Vagina (tissue), 2 donors: ENCODE results near the gene ATG2A. TPM values are rescaled to one million over a fixed set of nuclear protein-coding genes. Genes with fewer than 3 reads are reported as not detected.

Experiments used
- DNase-seq, 2 donors: peaks; one replicate each; pipeline ENCODE4 v3.0.0-alpha.2; 2017; ENCODE audit errors: extremely low spot score in 2 of 2
- H3K27ac ChIP-seq: fragments of 200-600 bp; sonication (generic); one replicate; pipeline ENCODE4 v1.5.1; 2019
- H3K27me3 ChIP-seq: fragments of 200-600 bp; sonication (generic); one replicate; pipeline ENCODE4 v1.5.1; 2019
- H3K36me3 ChIP-seq, 2 donors: fragments of 200-600 bp; sonication (generic); one replicate each; pipeline ENCODE4 v1.5.1; 2017 to 2019
- H3K4me1 ChIP-seq: fragments of 200-600 bp; sonication (generic); one replicate; pipeline ENCODE4 v1.5.1; 2019
- H3K4me3 ChIP-seq, 2 donors: fragments of 200-600 bp; sonication (generic); 1 replicate in 1 of 2; 2 replicates in 1 of 2; pipeline ENCODE4 v1.5.1; 2016 to 2019
- H3K9me3 ChIP-seq: fragments of 200-600 bp; sonication (generic); one replicate; pipeline ENCODE4 v1.5.1; 2019
- POLR2A ChIP-seq, 2 donors: fragments of 450-650 bp; IDR thresholded peaks; one replicate each; pipeline ENCODE4 v1.6.1; 2017; ENCODE audit warnings: antibody characterized with exemption in 2 of 2, mild to moderate bottlenecking in 2 of 2, moderate library complexity in 2 of 2
- POLR2AphosphoS5 ChIP-seq, 2 donors: sonication (generic); formaldehyde crosslinking; IDR thresholded peaks; one replicate each; pipeline ENCODE4 v1.9.0; 2017; ENCODE audit warnings: antibody characterized with exemption in 2 of 2, mild to moderate bottlenecking in 2 of 2, low read depth in 1 of 2; ENCODE audit not compliant: insufficient read depth in 1 of 2
- intact Hi-C: fragments of 100-400 bp; cut with DNase I; formaldehyde crosslinking; loops from one replicate; pipeline ENCODE4 v1.15.1; 2023
- total RNA-seq: library from RNA; depleted of rRNA; stranded (reverse); fragments of >200 nt; gene quantifications from one replicate; pipeline ENCODE4 v1.2.3, GENCODE V29; 2016
- TF ChIP-seq, protein P1 (sequence below), 3 experiments: fragments of 450-650 bp in 2 of 3; fragments of 200-600 bp in 1 of 3; sonication (generic) in 1 of 3; IDR thresholded peaks; one replicate each; pipeline ENCODE4 v1.5.1; 2017 to 2019; ENCODE audit warnings: antibody characterized with exemption in 3 of 3, mild to moderate bottlenecking in 2 of 3, moderate library complexity in 2 of 3

ATG2A gene
- total RNA-seq, 1 donor from 2014 or later, result 27.0 TPM

DNA sequence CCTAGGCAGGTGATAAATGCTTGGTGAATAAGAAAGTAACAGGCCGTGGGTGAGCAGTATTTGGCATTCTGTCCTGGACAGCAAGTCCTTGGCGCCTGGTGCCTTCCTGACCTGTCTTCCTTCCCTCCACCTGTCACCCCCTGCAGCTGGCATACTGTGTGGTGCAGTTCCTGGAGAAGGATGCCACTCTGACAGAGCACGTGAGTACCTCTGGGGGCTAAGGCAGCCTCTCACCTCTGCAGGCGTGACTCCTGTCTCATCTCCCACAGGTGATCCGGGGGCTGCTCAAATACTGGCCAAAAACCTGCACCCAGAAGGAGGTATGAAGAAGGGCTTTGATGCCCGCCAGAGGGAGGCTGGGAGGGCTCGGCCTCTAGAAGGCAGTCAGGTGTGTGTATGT is 14.3 kb upstream of the ATG2A start:
- Histone ChIP-seq H3K4me1 (peaks cover 5% of the 10 kb centered on the region), H3K4me3 (no peak overlapping the region), H3K27ac (no peak overlapping the region), H3K9me3 (no peaks in the 10 kb centered on the region), H3K36me3 (peaks cover 0 to 63% of the 10 kb centered on the region in 2 donors), H3K27me3 (no peaks in the 10 kb centered on the region)
- no peak for DNase-seq
- TF ChIP-seq POLR2A (IDR thresholded peaks at IDR 0.05) (no peak), POLR2AphosphoS5 (IDR thresholded peaks at IDR 0.05; ENCODE audit: insufficient read depth in 1 of 2, low read depth in 1 of 2) (no peak)
- TF ChIP-seq, protein P1, sequence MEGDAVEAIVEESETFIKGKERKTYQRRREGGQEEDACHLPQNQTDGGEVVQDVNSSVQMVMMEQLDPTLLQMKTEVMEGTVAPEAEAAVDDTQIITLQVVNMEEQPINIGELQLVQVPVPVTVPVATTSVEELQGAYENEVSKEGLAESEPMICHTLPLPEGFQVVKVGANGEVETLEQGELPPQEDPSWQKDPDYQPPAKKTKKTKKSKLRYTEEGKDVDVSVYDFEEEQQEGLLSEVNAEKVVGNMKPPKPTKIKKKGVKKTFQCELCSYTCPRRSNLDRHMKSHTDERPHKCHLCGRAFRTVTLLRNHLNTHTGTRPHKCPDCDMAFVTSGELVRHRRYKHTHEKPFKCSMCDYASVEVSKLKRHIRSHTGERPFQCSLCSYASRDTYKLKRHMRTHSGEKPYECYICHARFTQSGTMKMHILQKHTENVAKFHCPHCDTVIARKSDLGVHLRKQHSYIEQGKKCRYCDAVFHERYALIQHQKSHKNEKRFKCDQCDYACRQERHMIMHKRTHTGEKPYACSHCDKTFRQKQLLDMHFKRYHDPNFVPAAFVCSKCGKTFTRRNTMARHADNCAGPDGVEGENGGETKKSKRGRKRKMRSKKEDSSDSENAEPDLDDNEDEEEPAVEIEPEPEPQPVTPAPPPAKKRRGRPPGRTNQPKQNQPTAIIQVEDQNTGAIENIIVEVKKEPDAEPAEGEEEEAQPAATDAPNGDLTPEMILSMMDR (IDR thresholded peaks at IDR 0.05), result no peak
- intact Hi-C loops, result no loop called here

DNA sequence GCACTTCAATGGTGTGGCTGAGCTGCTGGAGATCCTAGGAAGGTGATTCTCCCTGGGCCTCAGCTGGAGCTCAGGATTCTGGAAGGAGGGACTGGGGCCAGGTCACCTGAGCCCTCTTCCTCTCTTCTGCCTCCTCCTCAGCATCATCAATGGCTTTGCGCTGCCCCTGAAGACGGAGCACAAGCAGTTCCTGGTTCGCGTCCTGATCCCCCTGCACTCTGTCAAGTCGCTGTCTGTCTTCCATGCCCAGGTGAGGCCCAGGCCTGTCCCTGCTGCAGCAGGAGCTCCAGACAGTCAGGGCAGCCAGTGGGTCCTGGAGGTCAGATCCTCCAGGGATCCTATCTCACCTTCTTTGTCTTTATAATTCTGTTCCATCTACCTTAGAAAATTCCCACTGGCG is 13.3 kb upstream of the ATG2A start:
- Histone ChIP-seq H3K27ac (no peak overlapping the region), H3K4me1 (peaks cover 15% of the 10 kb centered on the region), H3K27me3 (no peaks in the 10 kb centered on the region), H3K9me3 (no peaks in the 10 kb centered on the region), H3K4me3 (no peak overlapping the region), H3K36me3 (peaks cover 0 to 63% of the 10 kb centered on the region in 2 donors)
- DNase-seq, result no peak
- TF ChIP-seq POLR2AphosphoS5 (IDR thresholded peaks at IDR 0.05; ENCODE audit: insufficient read depth in 1 of 2, low read depth in 1 of 2) (no peak), POLR2A (IDR thresholded peaks at IDR 0.05) (no peak)
- TF ChIP-seq, protein P1 (IDR thresholded peaks at IDR 0.05), result no peak
- intact Hi-C loops, result no loop called here

DNA sequence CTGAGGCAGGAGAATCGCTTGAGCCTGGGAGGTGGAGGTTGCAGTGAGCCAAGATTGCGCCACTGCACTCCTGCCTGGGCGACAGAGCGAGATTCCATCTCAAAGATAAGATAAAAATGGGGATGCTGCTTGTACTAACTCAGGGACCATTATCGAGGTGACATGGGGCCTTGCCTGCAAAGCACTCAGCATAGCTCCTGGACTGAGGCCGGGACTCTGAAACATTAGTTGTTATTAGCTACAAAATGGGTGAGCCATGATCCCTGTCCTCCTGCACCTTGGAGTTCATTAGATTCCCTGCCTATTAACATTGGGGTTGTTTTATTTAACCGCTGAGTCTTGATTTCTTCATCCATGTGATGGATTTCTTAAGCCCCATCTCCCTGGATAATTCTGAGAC is 12.6 kb upstream of the ATG2A start:
- peaks cover 0 to 63% of the 10 kb centered on the region in 2 donors for H3K36me3 ChIP-seq
- TF ChIP-seq POLR2A (IDR thresholded peaks at IDR 0.05) (no peak), POLR2AphosphoS5 (IDR thresholded peaks at IDR 0.05; ENCODE audit: insufficient read depth in 1 of 2, low read depth in 1 of 2) (no peak)
- TF ChIP-seq, protein P1 (IDR thresholded peaks at IDR 0.05), result no peak
- H3K4me1 ChIP-seq, result peaks cover 18% of the 10 kb centered on the region
- no peaks in the 10 kb centered on the region for H3K27me3 ChIP-seq
- no peak overlapping the region for H3K4me3 ChIP-seq
- no peak for DNase-seq
- H3K9me3 ChIP-seq, result no peaks in the 10 kb centered on the region
- no peak overlapping the region for H3K27ac ChIP-seq
- intact Hi-C loops, result no loop called here

DNA sequence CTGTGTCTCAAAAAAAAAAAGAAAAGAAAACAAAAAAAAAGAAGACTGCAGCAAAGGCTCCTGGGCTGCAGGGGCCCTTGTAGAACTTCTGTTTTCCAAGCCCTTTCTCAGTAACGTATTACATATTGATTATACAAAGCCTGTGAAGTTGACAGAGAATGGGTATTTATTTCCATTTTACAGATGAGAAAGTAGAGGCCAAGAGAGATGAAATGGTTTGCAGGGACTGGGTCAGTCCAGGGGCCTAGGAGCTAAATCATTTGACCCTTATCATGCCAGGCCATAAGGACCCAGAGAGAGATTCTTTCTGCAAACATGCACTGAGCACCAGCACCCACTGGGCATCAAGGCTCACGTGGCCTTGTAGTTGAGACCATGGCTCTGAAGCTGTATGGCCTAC is 11.9 kb upstream of the ATG2A start:
- no peaks in the 10 kb centered on the region for H3K9me3 ChIP-seq
- no peak for TF ChIP-seq POLR2A (IDR thresholded peaks at IDR 0.05)
- no peak for TF ChIP-seq POLR2AphosphoS5 (IDR thresholded peaks at IDR 0.05; ENCODE audit: insufficient read depth in 1 of 2, low read depth in 1 of 2)
- TF ChIP-seq, protein P1 (IDR thresholded peaks at IDR 0.05), result no peak
- peaks cover 18% of the 10 kb centered on the region for H3K4me1 ChIP-seq
- no peak overlapping the region for H3K4me3 ChIP-seq
- no peaks in the 10 kb centered on the region for H3K27me3 ChIP-seq
- intact Hi-C loops, result no loop called here
- no peak overlapping the region for H3K27ac ChIP-seq
- H3K36me3 ChIP-seq, result peaks cover 0 to 63% of the 10 kb centered on the region in 2 donors
- DNase-seq, result no peak

DNA sequence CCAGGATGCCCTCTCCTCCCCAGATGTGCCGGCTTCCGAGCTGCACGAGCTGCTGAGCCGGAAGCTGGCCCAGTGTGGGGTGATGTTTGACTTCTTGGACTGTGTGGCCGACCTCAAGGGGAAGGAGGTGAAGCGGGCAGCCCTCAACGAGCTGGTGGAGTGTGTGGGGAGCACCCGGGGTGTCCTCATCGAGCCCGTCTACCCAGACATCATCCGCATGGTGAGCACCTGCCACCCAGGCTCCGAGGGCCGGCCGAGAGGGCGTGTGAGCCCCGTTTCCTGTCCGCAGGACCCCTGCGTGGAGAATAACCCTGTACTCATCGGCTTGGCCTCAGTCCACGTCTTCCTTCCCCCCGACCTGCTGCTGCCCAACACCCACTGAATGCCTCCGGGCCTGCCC is 9.7 kb upstream of the ATG2A start:
- Histone ChIP-seq H3K27me3 (no peaks in the 10 kb centered on the region), H3K4me3 (no peak overlapping the region), H3K36me3 (peaks cover 0 to 41% of the 10 kb centered on the region in 2 donors), H3K4me1 (peaks cover 26% of the 10 kb centered on the region), H3K27ac (no peak overlapping the region), H3K9me3 (no peaks in the 10 kb centered on the region)
- DNase-seq, result no peak
- intact Hi-C loops, result no loop called here
- no peak for TF ChIP-seq POLR2A (IDR thresholded peaks at IDR 0.05)
- TF ChIP-seq POLR2AphosphoS5 (IDR thresholded peaks at IDR 0.05; ENCODE audit: insufficient read depth in 1 of 2, low read depth in 1 of 2), result no peak
- TF ChIP-seq, protein P1 (IDR thresholded peaks at IDR 0.05), result no peak
